Measurements from ENCODE around the gene RNF43.

DNA sequence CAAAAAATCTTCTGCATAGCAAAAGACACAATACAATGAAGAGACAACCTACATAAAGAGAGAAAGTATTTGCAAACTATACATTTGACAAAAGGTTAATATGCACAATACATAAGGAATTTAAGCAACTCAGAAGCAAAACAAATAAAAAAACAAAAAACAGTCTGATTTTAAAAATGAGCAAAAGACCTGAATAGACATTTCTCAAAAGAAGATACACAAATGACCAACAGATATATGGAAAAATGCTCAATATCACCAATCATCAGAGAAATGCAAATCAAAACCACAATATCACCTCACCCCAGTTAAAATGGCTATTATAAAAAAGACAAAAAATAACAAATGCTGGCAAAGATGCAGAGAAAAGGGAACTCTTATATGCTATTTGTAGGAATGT is 38.2 kb upstream of the RNF43 start:
- no peak for TF ChIP-seq RFX3 (CRISPR knock-in tag; IDR thresholded peaks at IDR 0.05)
- no peak for TF ChIP-seq MXI1 (IDR thresholded peaks at IDR 0.05; ENCODE audit: borderline replicate concordance, low read depth, low read length)
- no peak for TF ChIP-seq DPF2 (CRISPR knock-in tag; IDR thresholded peaks at IDR 0.05; ENCODE audit: borderline replicate concordance, low read depth)
- TF ChIP-seq, protein P1, sequence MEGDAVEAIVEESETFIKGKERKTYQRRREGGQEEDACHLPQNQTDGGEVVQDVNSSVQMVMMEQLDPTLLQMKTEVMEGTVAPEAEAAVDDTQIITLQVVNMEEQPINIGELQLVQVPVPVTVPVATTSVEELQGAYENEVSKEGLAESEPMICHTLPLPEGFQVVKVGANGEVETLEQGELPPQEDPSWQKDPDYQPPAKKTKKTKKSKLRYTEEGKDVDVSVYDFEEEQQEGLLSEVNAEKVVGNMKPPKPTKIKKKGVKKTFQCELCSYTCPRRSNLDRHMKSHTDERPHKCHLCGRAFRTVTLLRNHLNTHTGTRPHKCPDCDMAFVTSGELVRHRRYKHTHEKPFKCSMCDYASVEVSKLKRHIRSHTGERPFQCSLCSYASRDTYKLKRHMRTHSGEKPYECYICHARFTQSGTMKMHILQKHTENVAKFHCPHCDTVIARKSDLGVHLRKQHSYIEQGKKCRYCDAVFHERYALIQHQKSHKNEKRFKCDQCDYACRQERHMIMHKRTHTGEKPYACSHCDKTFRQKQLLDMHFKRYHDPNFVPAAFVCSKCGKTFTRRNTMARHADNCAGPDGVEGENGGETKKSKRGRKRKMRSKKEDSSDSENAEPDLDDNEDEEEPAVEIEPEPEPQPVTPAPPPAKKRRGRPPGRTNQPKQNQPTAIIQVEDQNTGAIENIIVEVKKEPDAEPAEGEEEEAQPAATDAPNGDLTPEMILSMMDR (CRISPR knock-in tag; IDR thresholded peaks at IDR 0.05) = no peak
